GM21528 (cell line): ENCODE measurements around the gene CHMP6.
"Not testable (repeated sequence)": the region's sequence is repeated elsewhere in the genome, so short reads cannot be mapped to it uniquely, and the experiment has no call there.

Experiments used
- ATAC-seq: cut with Tn5 transposase; IDR thresholded peaks from one replicate; pipeline ENCODE4 v1.9.1; 2021; ENCODE audit warnings: mild to moderate bottlenecking, moderate library complexity; ENCODE audit not compliant: unreplicated experiment, low FRiP score

The CHMP6 gene

GRCh38 chr17:81027591-81028505 is 36.2 kb downstream of the CHMP6 start:
- no peak for ATAC-seq

GRCh38 chr17:81028506-81028858 is 36.8 kb downstream of the CHMP6 start:
- no peak for ATAC-seq

GRCh38 chr17:81029859-81030258 is 38.2 kb downstream of the CHMP6 start:
- ATAC-seq = no peak

- not testable (repeated sequence) for ATAC-seq
Observed at GRCh38 chr17:81030312-81030711, 38.7 kb downstream of the CHMP6 start.

GRCh38 chr17:81030741-81031565 is 39.3 kb downstream of the CHMP6 start:
- ATAC-seq = no peak

GRCh38 chr17:81031566-81032550 is 40.2 kb downstream of the CHMP6 start:
- ATAC-seq = no peak

GRCh38 chr17:81032641-81033480 is 41.2 kb downstream of the CHMP6 start:
- no peak for ATAC-seq

- no peak for ATAC-seq
Observed at GRCh38 chr17:81033535-81034167, 42.0 kb downstream of the CHMP6 start.

GRCh38 chr17:81034168-81034777 is 42.6 kb downstream of the CHMP6 start:
- no peak for ATAC-seq

- peak; percentile 47 for ATAC-seq
Observed at GRCh38 chr17:81034779-81035520, 43.3 kb downstream of the CHMP6 start, which contains the start of gene BAIAP2. Gene BAIAP2 (plus strand): TSS chr17:81035151. CDS start chr17:81035255, 104 bp downstream.

GRCh38 chr17:81035521-81036196 is 44.0 kb downstream of the CHMP6 start:
- peak; percentile 4 for ATAC-seq

GRCh38 chr17:81036197-81036941 is 44.7 kb downstream of the CHMP6 start:
- no peak for ATAC-seq

GRCh38 chr17:81037026-81037797 is 45.6 kb downstream of the CHMP6 start:
- no peak for ATAC-seq

- ATAC-seq = no peak
Observed at GRCh38 chr17:81037798-81038733, 46.4 kb downstream of the CHMP6 start.

GRCh38 chr17:81039096-81039495 is 47.5 kb downstream of the CHMP6 start:
- ATAC-seq = no peak
